HCT116 (cell line): ENCODE data around the gene PSMA7.

Source experiments
- EZH2 ChIP-seq: fragments of 200-600 bp; sonication (generic); IDR thresholded peaks from 2 replicates; pipeline ENCODE4 v1.6.1; 2017; ENCODE audit warnings: antibody characterized with exemption, mixed run types
- MAX ChIP-seq: IDR thresholded peaks from 2 replicates; pipeline ENCODE4 v1.6.1; 2012
- POLR2A ChIP-seq: IDR thresholded peaks from 2 replicates; pipeline ENCODE4 v1.7.0; 2011; ENCODE audit warnings: borderline replicate concordance; ENCODE audit not compliant: insufficient read depth, insufficient read length; ENCODE audit errors: extremely low read depth
- POLR2AphosphoS5 ChIP-seq: IDR thresholded peaks from 2 replicates; pipeline ENCODE4 v1.6.1; 2011; ENCODE audit warnings: mild to moderate bottlenecking, low read depth, low read length, moderate library complexity
- RAD21 ChIP-seq: IDR thresholded peaks from 2 replicates; pipeline ENCODE4 v1.6.1; 2012; ENCODE audit warnings: low read depth, mild to moderate bottlenecking
- SP1 ChIP-seq: IDR thresholded peaks from 2 replicates; pipeline ENCODE4 v1.6.1; 2012; ENCODE audit warnings: low read depth
- TF ChIP-seq, protein P1 (sequence below), 3 experiments: fragments of 200-600 bp in 1 of 3; sonication (generic) in 1 of 3; IDR thresholded peaks in 2 of 3; conservative IDR thresholded peaks in 1 of 3; 2 replicates each; pipeline ENCODE4 v1.5.1; 2012 to 2017; ENCODE audit warnings: low read depth in 2 of 3, low read length in 2 of 3, antibody characterized with exemption in 1 of 3, borderline replicate concordance in 1 of 3, control low read depth in 1 of 3, mild to moderate bottlenecking in 1 of 3, mixed read lengths in 1 of 3, mixed run types in 1 of 3, moderate library complexity in 1 of 3; ENCODE audit not compliant: insufficient read depth in 1 of 3

GRCh38 chr20:62134735-62135231 is 8.4 kb downstream of the PSMA7 start:
- no peak for TF ChIP-seq POLR2A
- 0 out of 2 replicates have a peak, but pooled peaks have one; percentile 28 for TF ChIP-seq POLR2AphosphoS5
- no peak for TF ChIP-seq RAD21
- TF ChIP-seq, protein P1, sequence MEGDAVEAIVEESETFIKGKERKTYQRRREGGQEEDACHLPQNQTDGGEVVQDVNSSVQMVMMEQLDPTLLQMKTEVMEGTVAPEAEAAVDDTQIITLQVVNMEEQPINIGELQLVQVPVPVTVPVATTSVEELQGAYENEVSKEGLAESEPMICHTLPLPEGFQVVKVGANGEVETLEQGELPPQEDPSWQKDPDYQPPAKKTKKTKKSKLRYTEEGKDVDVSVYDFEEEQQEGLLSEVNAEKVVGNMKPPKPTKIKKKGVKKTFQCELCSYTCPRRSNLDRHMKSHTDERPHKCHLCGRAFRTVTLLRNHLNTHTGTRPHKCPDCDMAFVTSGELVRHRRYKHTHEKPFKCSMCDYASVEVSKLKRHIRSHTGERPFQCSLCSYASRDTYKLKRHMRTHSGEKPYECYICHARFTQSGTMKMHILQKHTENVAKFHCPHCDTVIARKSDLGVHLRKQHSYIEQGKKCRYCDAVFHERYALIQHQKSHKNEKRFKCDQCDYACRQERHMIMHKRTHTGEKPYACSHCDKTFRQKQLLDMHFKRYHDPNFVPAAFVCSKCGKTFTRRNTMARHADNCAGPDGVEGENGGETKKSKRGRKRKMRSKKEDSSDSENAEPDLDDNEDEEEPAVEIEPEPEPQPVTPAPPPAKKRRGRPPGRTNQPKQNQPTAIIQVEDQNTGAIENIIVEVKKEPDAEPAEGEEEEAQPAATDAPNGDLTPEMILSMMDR (IDR thresholded peaks at IDR 0.05 in 2 of 3, conservative IDR thresholded peaks at IDR 0.05 in 1 of 3; ENCODE audit: borderline replicate concordance in 1 of 3, insufficient read depth in 1 of 3, low read depth in 2 of 3, low read length in 2 of 3), result no peak
- no peak for TF ChIP-seq MAX
- no peak for TF ChIP-seq SP1
- no peak for TF ChIP-seq EZH2
